Astrocyte of the spinal cord (primary cell): ENCODE results near the gene KLF11.

Source experiments
- DNase-seq: peaks from one replicate; pipeline ENCODE4 v3.0.0; 2011; ENCODE audit warnings: low read depth, low spot score
- H3K4me3 ChIP-seq: 2 replicates; pipeline ENCODE4 v1.5.1; 2011; ENCODE audit warnings: low read depth, mild to moderate bottlenecking, low read length, moderate library complexity
- in situ Hi-C: cut with HindIII; loops from 2 replicates; pipeline ENCODE4 v1.10.0; 2017; ENCODE audit warnings: low sequenced_read_pairs
- TF ChIP-seq, protein P1 (sequence below): IDR thresholded peaks from 2 replicates; pipeline ENCODE4 v1.5.1; 2012; ENCODE audit warnings: low read depth, mild to moderate bottlenecking, low read length, inconsistent platforms

Gene KLF11

GRCh38 chr2:10038123-10038522, 5.2 kb upstream of the KLF11 start:
- TF ChIP-seq, protein P1, sequence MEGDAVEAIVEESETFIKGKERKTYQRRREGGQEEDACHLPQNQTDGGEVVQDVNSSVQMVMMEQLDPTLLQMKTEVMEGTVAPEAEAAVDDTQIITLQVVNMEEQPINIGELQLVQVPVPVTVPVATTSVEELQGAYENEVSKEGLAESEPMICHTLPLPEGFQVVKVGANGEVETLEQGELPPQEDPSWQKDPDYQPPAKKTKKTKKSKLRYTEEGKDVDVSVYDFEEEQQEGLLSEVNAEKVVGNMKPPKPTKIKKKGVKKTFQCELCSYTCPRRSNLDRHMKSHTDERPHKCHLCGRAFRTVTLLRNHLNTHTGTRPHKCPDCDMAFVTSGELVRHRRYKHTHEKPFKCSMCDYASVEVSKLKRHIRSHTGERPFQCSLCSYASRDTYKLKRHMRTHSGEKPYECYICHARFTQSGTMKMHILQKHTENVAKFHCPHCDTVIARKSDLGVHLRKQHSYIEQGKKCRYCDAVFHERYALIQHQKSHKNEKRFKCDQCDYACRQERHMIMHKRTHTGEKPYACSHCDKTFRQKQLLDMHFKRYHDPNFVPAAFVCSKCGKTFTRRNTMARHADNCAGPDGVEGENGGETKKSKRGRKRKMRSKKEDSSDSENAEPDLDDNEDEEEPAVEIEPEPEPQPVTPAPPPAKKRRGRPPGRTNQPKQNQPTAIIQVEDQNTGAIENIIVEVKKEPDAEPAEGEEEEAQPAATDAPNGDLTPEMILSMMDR, result no peak
- in situ Hi-C loops, result loop anchor here (10.0 to 25.0 kb wide), 2 partner anchors 73 to 226 kb away; no protein-coding TSS in a partner anchor

DNA sequence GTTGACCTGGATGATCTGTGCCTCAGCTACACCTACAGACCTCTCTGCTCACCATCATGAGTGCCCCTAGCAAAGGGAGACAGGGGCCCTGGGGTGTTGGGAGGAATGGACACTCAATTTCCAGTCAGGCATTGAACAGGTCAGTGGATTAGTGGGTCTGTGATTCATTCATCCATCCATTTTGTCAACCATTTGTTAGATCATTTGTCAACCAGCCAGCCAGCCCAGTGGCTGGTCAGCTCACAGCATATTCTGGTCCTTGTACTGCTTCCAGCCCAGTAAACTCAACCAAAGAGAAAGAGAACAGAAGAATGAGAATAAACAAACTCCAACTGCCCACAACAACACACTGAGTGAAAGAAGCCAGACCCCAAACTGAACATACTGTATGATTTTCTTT, 4.6 kb upstream of the KLF11 start:
- DNase-seq, result no peak
- TF ChIP-seq, protein P1, result no peak
- no peak overlapping the region for H3K4me3 ChIP-seq
- in situ Hi-C loops, result loop anchor here (10.0 to 25.0 kb wide), 2 partner anchors 74 to 226 kb away; no protein-coding TSS in a partner anchor

More at GRCh38 chr2:10038123-10038522, 5.2 kb upstream of the KLF11 start:
- H3K4me3 ChIP-seq, result no peak overlapping the region
- no peak for DNase-seq

DNA sequence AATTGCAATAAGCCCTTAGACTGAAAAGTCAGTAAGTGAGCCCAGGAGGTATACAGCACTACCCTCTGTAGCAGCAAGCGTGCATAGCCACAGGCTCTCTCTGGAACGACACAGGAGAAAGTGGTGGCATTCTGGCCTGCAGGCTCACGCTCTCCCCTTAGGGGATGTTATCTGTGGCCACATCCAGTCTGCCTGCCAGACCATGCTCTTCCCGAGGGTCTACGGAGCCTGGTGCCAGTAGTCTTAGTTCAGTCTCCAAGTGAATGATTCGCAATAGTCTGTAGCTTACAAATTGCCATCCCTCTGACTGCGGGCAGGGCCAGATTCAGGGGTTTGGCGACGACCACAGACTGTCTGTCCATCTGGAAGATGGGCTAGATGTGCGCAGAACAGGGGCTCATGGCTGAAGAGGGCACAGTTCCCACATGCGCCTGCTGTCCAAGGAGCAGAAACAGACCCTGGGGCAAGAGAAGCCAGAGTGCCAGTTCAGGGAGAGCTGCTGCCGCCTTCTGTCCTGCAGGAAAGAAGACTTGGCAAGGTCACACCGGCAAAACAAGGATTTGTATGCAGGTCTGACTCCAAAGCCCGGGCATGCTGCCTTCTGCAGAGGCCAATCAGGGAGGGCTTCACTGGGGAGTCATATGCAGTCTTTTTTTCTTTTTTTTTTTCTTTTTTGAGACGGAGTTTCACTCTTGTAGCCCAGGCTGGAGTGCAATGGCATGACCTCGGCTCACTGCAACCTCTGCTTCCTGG, 3.5 kb upstream of the KLF11 start:
- TF ChIP-seq, protein P1, result no peak
- no peak overlapping the region for H3K4me3 ChIP-seq
- in situ Hi-C loops, result loop anchor here (10.0 to 25.0 kb wide), 2 partner anchors 75 to 228 kb away; no protein-coding TSS in a partner anchor
- DNase-seq, result peak; percentile 13

DNA sequence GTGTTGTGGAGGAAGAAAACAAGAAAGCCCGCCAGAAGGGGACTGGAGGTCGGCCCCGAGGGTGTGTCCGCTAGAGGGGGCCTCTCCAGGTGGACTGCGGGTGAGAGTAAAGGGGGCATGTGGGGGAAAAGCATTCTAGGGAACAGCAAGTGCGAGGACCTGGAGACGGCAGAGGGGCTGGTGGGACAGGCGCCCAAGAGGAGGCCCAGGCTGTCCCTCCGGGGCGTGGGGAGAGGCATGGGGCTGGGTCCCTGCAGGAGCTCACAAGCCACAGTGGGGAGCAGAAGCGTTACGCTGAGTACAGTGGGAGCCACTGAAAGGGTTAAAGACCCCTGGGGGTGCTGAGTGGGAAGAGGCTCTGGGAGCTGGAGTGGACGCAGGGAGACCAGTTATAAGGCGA, 1.6 kb upstream of the KLF11 start:
- H3K4me3 ChIP-seq, result no peak overlapping the region
- no peak for DNase-seq
- TF ChIP-seq, protein P1, result no peak
- in situ Hi-C loops, result loop anchor here (25.0 kb wide), 1 partner anchor 229 kb away; no protein-coding TSS in a partner anchor

GRCh38 chr2:10042301-10043161, 819 bp upstream of the KLF11 start:
- in situ Hi-C loops, result loop anchor here (25.0 kb wide), 1 partner anchor 230 kb away; no protein-coding TSS in a partner anchor
- DNase-seq, result peak; percentile 44
- peak overlapping the region; percentile 45 for H3K4me3 ChIP-seq
- TF ChIP-seq, protein P1, result no peak

DNA sequence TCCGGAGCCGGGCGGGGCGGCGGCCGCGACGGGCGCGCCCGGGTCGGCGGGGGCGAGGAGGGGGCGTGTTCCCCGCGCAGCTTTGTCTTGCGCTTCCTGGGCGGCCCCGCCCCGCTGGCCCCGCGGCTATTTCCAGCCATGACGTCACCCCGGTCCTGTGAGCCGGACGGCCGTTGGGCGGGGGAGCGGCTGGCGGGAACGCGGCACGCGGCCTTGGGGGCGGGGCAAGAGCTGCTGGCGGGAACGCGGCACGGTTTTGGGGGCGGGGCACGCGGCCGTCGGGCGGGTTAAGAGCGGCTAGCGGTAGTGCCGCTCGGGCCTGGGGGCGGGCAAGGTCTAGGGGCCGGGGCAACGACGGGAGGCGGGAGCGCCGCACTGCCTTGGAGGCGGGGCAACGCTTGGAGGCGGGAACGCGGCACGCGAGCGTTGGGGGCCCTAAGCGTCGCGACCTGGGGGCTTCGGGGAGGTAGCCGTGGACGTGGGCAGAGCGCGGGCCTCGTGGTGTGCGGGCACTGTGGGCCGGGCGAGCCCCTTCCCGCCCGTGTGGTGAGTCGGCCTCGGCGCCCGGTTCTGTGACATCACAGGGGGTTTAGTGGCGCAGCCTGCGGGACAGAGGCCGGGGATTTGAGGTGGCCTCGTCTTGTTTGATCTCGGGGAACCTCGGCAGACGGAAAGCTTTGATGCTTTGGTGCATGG, 704 bp downstream of the KLF11 start:
- H3K4me3 ChIP-seq, result peak overlapping the region; percentile 43
- peak; percentile 91 for DNase-seq
- TF ChIP-seq, protein P1, result no peak
- in situ Hi-C loops, result loop anchor here (25.0 kb wide), 1 partner anchor 232 kb away; no protein-coding TSS in a partner anchor
